ENCODE measurements around the gene PSEN2.

The PSEN2 gene

DNA sequence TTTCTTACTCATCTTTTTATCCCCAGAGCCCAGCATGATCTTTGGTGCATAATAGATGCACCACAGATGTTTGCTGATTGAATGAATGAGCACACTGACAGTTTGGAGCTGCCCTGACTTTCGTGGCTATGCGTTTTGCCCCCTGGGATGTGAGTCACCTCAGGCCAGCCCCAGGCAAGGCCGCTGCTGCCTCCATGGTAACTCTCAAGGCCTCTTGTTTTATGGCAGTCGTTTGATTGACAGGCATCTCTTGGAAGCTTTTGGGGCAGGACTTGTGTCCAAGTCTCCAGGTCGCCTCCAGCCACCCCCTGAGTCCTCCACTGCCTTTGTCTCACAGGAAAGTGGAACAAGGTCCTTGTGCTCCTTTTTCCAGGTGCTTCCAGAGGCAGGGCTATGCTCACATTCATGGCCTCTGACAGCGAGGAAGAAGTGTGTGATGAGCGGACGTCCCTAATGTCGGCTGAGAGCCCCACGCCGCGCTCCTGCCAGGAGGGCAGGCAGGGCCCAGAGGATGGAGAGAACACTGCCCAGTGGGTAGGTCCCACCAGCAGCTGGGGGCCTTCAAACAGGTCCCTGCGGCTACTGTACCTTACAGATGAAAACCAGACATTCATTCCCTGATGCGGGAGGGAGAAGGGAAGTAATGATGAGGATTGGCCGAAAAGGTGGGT, 11.2 kb downstream of the PSEN2 start:
- H3K36me3 ChIP-seq = no peaks in the 10 kb centered on the region
- no peak for DNase-seq
- H3K4me3 ChIP-seq (ENCODE audit: low read depth, low read length) = no peak overlapping the region
- no peaks in the 10 kb centered on the region for H3K9me3 ChIP-seq (ENCODE audit: severe bottlenecking)
- TF ChIP-seq, protein P1, sequence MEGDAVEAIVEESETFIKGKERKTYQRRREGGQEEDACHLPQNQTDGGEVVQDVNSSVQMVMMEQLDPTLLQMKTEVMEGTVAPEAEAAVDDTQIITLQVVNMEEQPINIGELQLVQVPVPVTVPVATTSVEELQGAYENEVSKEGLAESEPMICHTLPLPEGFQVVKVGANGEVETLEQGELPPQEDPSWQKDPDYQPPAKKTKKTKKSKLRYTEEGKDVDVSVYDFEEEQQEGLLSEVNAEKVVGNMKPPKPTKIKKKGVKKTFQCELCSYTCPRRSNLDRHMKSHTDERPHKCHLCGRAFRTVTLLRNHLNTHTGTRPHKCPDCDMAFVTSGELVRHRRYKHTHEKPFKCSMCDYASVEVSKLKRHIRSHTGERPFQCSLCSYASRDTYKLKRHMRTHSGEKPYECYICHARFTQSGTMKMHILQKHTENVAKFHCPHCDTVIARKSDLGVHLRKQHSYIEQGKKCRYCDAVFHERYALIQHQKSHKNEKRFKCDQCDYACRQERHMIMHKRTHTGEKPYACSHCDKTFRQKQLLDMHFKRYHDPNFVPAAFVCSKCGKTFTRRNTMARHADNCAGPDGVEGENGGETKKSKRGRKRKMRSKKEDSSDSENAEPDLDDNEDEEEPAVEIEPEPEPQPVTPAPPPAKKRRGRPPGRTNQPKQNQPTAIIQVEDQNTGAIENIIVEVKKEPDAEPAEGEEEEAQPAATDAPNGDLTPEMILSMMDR (IDR thresholded peaks at IDR 0.05; ENCODE audit: low read depth, low read length) = no peak
- no peaks in the 10 kb centered on the region for H3K27me3 ChIP-seq (ENCODE audit: insufficient read depth, low read depth, severe bottlenecking)
- peak overlapping the region; percentile 69 for H3K27ac ChIP-seq

DNA sequence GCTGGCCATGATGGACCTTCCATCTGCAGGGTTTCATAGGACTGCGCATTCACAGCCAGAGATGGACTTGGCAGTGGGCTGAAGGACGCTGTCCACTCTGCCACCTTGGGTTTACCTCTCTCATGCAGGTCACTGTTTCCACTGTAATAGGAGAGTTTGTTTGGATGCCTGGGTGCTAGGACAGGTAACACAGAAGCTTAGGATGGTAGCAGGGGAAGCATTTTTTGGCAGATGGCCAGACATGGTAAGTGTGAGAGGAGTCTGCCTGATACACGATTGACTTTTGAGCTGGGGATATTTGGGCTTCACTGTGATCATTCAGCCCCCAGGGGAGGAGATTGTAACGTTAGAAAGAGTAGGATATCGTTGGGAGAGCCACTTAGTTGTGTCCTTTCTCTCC, 11.8 kb downstream of the PSEN2 start:
- DNase-seq = no peak
- H3K9me3 ChIP-seq (ENCODE audit: severe bottlenecking) = no peaks in the 10 kb centered on the region
- peak overlapping the region; percentile 69 for H3K27ac ChIP-seq
- no peaks in the 10 kb centered on the region for H3K36me3 ChIP-seq
- H3K27me3 ChIP-seq (ENCODE audit: insufficient read depth, low read depth, severe bottlenecking) = no peaks in the 10 kb centered on the region
- TF ChIP-seq, protein P1 (IDR thresholded peaks at IDR 0.05; ENCODE audit: low read depth, low read length) = no peak
- H3K4me3 ChIP-seq (ENCODE audit: low read depth, low read length) = no peak overlapping the region

DNA sequence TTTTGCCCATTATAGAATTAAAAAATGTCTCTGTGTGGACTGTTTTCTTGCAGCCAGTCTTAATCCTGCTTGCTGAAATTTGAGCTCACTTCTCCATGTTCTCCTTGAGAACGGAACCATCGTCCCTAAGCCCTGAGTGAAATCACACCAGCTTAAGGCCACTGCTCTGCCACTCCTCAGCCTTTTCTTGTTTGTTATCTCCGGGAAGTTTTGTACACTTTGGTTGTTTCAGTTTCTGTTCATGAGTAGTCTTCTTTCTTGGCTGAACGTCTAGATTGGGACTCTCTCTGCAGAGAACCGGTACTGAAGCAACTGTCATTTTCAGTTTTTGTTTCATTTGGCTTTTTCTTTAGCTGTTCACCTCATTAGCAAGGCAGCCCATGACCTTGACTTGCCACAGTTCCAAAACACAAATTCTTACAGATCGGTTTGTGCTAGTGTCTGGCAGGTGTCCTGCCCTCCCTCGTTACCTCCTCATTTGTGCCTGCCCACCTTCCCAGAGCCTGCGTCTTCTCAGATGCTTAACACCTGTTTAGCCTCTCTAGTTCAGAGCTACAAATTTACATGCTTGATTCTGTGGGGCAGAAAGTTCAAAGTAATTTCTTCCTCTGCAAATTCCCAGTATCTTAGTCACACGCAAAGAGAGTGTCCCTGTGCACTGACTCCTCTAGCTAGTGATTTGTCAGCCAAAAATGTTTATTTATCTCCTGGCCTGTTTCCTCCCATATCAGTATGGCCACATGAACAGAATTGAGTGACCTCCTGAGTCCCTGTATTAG, 12.4 kb downstream of the PSEN2 start:
- Histone ChIP-seq H3K4me3 (ENCODE audit: low read depth, low read length) (no peak overlapping the region), H3K27me3 (ENCODE audit: insufficient read depth, low read depth, severe bottlenecking) (no peaks in the 10 kb centered on the region), H3K27ac (peak overlapping the region; percentile 69), H3K9me3 (ENCODE audit: severe bottlenecking) (no peaks in the 10 kb centered on the region), H3K36me3 (peaks cover 4% of the 10 kb centered on the region)
- peak; percentile 37 for DNase-seq
- TF ChIP-seq, protein P1 (IDR thresholded peaks at IDR 0.05; ENCODE audit: low read depth, low read length) = no peak

DNA sequence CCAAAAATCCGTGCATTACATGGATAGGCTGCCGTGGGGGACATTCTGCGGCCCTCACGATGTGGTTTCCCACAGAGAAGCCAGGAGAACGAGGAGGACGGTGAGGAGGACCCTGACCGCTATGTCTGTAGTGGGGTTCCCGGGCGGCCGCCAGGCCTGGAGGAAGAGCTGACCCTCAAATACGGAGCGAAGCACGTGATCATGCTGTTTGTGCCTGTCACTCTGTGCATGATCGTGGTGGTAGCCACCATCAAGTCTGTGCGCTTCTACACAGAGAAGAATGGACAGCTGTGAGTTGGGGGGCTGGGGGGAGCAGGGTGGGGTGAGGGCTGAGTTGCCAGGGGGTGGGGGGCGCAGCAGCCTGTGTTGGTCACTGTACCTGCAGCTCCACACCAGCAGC, 13.2 kb downstream of the PSEN2 start:
- no peaks in the 10 kb centered on the region for H3K9me3 ChIP-seq (ENCODE audit: severe bottlenecking)
- H3K36me3 ChIP-seq = peaks cover 4% of the 10 kb centered on the region
- H3K4me3 ChIP-seq (ENCODE audit: low read depth, low read length) = no peak overlapping the region
- DNase-seq = no peak
- no peaks in the 10 kb centered on the region for H3K27me3 ChIP-seq (ENCODE audit: insufficient read depth, low read depth, severe bottlenecking)
- TF ChIP-seq, protein P1 (IDR thresholded peaks at IDR 0.05; ENCODE audit: low read depth, low read length) = no peak
- peak overlapping the region; percentile 69; the same call in 1 of the 2 replicates for H3K27ac ChIP-seq

DNA sequence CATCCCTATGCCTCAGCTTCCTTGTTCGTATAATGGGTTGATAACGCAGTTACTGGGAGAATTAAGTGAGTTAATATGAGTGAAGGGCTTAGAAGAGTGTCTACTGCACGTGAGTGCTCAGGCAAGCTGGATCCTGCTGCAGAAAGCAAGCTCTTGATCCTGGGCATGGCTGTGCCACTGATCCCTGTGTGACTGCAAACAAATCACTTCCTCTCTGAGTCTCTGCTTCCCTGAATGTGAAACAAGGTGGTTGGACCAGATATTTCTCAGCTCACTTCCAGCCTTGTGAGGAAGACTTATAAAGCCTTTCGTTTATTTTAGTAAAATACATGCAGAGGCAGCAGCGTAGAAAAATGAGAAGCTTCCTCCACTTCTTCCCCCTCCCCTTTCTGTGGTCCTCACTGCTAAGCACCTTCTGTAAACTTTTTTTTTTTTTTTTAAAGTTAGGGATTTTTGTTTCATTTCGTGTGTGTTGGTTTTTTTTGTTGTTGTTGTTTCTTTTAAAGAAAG, 13.8 kb downstream of the PSEN2 start:
- H3K4me3 ChIP-seq (ENCODE audit: low read depth, low read length) = no peak overlapping the region
- no peaks in the 10 kb centered on the region for H3K27me3 ChIP-seq (ENCODE audit: insufficient read depth, low read depth, severe bottlenecking)
- peaks cover 4% of the 10 kb centered on the region for H3K36me3 ChIP-seq
- TF ChIP-seq, protein P1 (IDR thresholded peaks at IDR 0.05; ENCODE audit: low read depth, low read length) = no peak
- H3K27ac ChIP-seq = peak overlapping the region; percentile 75
- no peaks in the 10 kb centered on the region for H3K9me3 ChIP-seq (ENCODE audit: severe bottlenecking)
- peak; percentile 34 for DNase-seq
